Spleen (tissue), 11 donors: ENCODE measurements around the gene AFM. TPM values are rescaled to one million over a fixed set of nuclear protein-coding genes. Genes with fewer than 3 reads are reported as not detected.

Experiments
- DNase-seq: peaks from one replicate; pipeline ENCODE4 v3.0.0-alpha.2; 2020
- H3K27ac ChIP-seq, 8 donors: fragments of 200-600 bp; sonication (generic) in 7 of 8; 1 replicate in 4 of 8; 2 replicates in 4 of 8; pipeline versions ENCODE4 v1.5.0 to v1.8.0; 2016 to 2021; ENCODE audit warnings: inconsistent platforms in 4 of 8, mild to moderate bottlenecking in 4 of 8, moderate library complexity in 1 of 8
- H3K27me3 ChIP-seq, 7 donors: fragments of 200-600 bp; sonication (generic) in 6 of 7; replicated peaks in 1 of 7; 1 replicate in 4 of 7; 2 replicates in 3 of 7; pipeline versions ENCODE4 v1.5.0 to v1.8.0; 2016 to 2021; ENCODE audit warnings: inconsistent platforms in 3 of 7, mild to moderate bottlenecking in 1 of 7
- H3K36me3 ChIP-seq, 6 donors: fragments of 200-600 bp; sonication (generic) in 5 of 6; 1 replicate in 4 of 6; 2 replicates in 2 of 6; pipeline versions ENCODE4 v1.5.0 to v1.8.0; 2016 to 2021; ENCODE audit warnings: inconsistent platforms in 2 of 6
- H3K4me1 ChIP-seq, 6 donors: fragments of 200-600 bp; sonication (generic) in 5 of 6; 1 replicate in 3 of 6; 2 replicates in 3 of 6; pipeline versions ENCODE4 v1.5.0 to v1.8.0; 2016 to 2021; ENCODE audit warnings: inconsistent platforms in 3 of 6
- H3K4me3 ChIP-seq, 8 donors: fragments of 200-600 bp; sonication (generic) in 7 of 8; 1 replicate in 4 of 8; 2 replicates in 4 of 8; pipeline versions ENCODE4 v1.5.0 to v1.8.0; 2016 to 2021; ENCODE audit warnings: inconsistent platforms in 4 of 8, mild to moderate bottlenecking in 4 of 8, moderate library complexity in 2 of 8
- H3K9me3 ChIP-seq, 8 donors: fragments of 200-600 bp; sonication (generic) in 7 of 8; 1 replicate in 4 of 8; 2 replicates in 4 of 8; pipeline versions ENCODE4 v1.5.0 to v1.8.0; 2016 to 2021; ENCODE audit warnings: inconsistent platforms in 4 of 8
- CTCF ChIP-seq, 11 experiments: fragments of 200-600 bp in 7 of 11; fragments of 450-650 bp in 4 of 11; sonication (generic) in 4 of 11; IDR thresholded peaks in 8 of 11; conservative IDR thresholded peaks in 3 of 11; 1 replicate in 7 of 11; 2 replicates in 4 of 11; pipeline versions ENCODE4 v1.4.0 to v1.8.0; 2016 to 2021; ENCODE audit warnings: antibody characterized with exemption in 11 of 11, inconsistent platforms in 4 of 11, mild to moderate bottlenecking in 1 of 11
- POLR2A ChIP-seq, 3 donors: fragments of 450-650 bp; IDR thresholded peaks; one replicate each; pipeline ENCODE4 v1.5.1; 2017; ENCODE audit warnings: antibody characterized with exemption in 3 of 3, mild to moderate bottlenecking in 1 of 3
- POLR2AphosphoS5 ChIP-seq, 3 donors: sonication (generic); formaldehyde crosslinking; IDR thresholded peaks; one replicate each; pipeline ENCODE4 v1.5.1; 2017; ENCODE audit warnings: antibody characterized with exemption in 3 of 3
- WGBS, 5 donors: extraction: QIAGEN DNeasy Blood & Tissue Kit in 3 of 5; methylation state at CpG; one replicate each; pipeline versions ENCODE4 v1.1.5 to v1.1.7; 2013 to 2018; 5-methylcytosine and 5-hydroxymethylcytosine counted together
- intact Hi-C: fragments of 100-400 bp; cut with DNase I; formaldehyde crosslinking; loops from one replicate; pipeline ENCODE4 v1.15.0; 2023; ENCODE audit warnings: low total_unique reads
- polyA plus RNA-seq, 3 donors: library from polyadenylated mRNA; stranded (reverse); fragments of 200-250 nt; gene quantifications; one replicate each; pipeline ENCODE4 v1.2.1, GENCODE V29; 2013
- total RNA-seq, 7 donors: library from RNA; depleted of rRNA in 3 of 7; stranded (reverse); fragments of >200 nt in 3 of 7; fragmentation: NEBNext Ultra II Directional in 4 of 7; extraction: Animal tissue kit (Norgen Biotek cat#: 25700) in 4 of 7; gene quantifications; one replicate each; pipeline versions ENCODE4 v1.1.0 to v1.2.1, GENCODE V29; 2016 to 2021
- donor health status: healthy with polysubstance abuse.
- donor health status: DM: no; HTN: no; CAD: no; lungs with moderate emphysema.
- donor health status: DM: no; HTN: no; CAD: no.
- donor health status: Bipolar disorder and iron deficiency.
- donor health status: healthy.
- donor health status: DM: no; HTN: no; CAD: no.
- donor health status: DM: yes; HTN: yes; CAD: no.

The AFM gene
- total and polyA plus RNA-seq, 10 donors: not detected

- Histone ChIP-seq H3K4me1 (no peaks in the 10 kb centered on the region), H3K27me3 (peaks cover 0 to 7% (median 0%) of the 10 kb centered on the region in 7 donors), H3K27ac (no peak overlapping the region), H3K36me3 (no peaks in the 10 kb centered on the region), H3K9me3 (no peaks in the 10 kb centered on the region), H3K4me3 (no peak overlapping the region)
- DNase-seq: no peak
- intact Hi-C loops: no loop called here
- 88 to 96% (median 90%) methylated on average over 3 of the region's 3 CpGs for WGBS, 5 donors
- TF ChIP-seq POLR2AphosphoS5 (IDR thresholded peaks at IDR 0.05) (no peak), CTCF (IDR thresholded peaks at IDR 0.05 in 8 of 11, conservative IDR thresholded peaks at IDR 0.05 in 3 of 11) (no peak), POLR2A (IDR thresholded peaks at IDR 0.05) (no peak)
Observed at GRCh38 chr4:73440653-73441052, 40.9 kb upstream of the AFM start.

DNA sequence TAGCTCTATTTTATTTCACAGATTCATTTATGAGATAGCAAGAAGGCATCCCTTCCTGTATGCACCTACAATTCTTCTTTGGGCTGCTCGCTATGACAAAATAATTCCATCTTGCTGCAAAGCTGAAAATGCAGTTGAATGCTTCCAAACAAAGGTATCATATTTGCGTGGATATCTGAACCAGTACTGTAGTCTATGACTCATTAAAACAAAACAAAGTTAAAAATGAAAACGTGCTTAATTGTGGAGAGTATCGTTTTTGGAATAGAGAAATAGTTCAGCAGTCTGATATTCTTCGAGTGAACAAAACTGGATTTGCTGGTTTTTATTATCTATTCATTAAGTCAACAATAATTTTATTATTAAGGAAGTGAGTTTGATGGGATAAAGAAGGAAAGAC is 39.3 kb upstream of the AFM start:
- no peaks in the 10 kb centered on the region for H3K36me3 ChIP-seq
- H3K27ac ChIP-seq: no peak overlapping the region
- no peak overlapping the region for H3K4me3 ChIP-seq
- H3K27me3 ChIP-seq: peaks cover 0 to 8% (median 0%) of the 10 kb centered on the region in 7 donors
- no peaks in the 10 kb centered on the region for H3K9me3 ChIP-seq
- no peak for DNase-seq
- TF ChIP-seq CTCF (IDR thresholded peaks at IDR 0.05 in 8 of 11, conservative IDR thresholded peaks at IDR 0.05 in 3 of 11): no peak
- TF ChIP-seq POLR2A (IDR thresholded peaks at IDR 0.05): no peak
- no peak for TF ChIP-seq POLR2AphosphoS5 (IDR thresholded peaks at IDR 0.05)
- intact Hi-C loops: no loop called here
- H3K4me1 ChIP-seq: no peaks in the 10 kb centered on the region
- WGBS, 5 donors: 74 to 86% (median 82%) methylated on average over 5 of the region's 5 CpGs

- no peak for DNase-seq
- Histone ChIP-seq H3K27me3 (peaks cover 0 to 8% (median 0%) of the 10 kb centered on the region in 7 donors), H3K9me3 (no peaks in the 10 kb centered on the region), H3K36me3 (no peaks in the 10 kb centered on the region), H3K4me1 (no peaks in the 10 kb centered on the region), H3K4me3 (no peak overlapping the region), H3K27ac (no peak overlapping the region)
- no peak for TF ChIP-seq POLR2A (IDR thresholded peaks at IDR 0.05)
- no peak for TF ChIP-seq POLR2AphosphoS5 (IDR thresholded peaks at IDR 0.05)
- TF ChIP-seq CTCF (IDR thresholded peaks at IDR 0.05 in 8 of 11, conservative IDR thresholded peaks at IDR 0.05 in 3 of 11): no peak
- 56 to 79% (median 67%) methylated on average over 3 of the region's 3 CpGs for WGBS, 5 donors
- intact Hi-C loops: no loop called here
Observed at GRCh38 chr4:73443224-73443623, 38.3 kb upstream of the AFM start.

- Histone ChIP-seq H3K4me1 (no peaks in the 10 kb centered on the region), H3K4me3 (no peak overlapping the region), H3K27ac (no peak overlapping the region), H3K36me3 (no peaks in the 10 kb centered on the region), H3K27me3 (peaks cover 0 to 8% (median 0%) of the 10 kb centered on the region in 7 donors), H3K9me3 (no peaks in the 10 kb centered on the region)
- intact Hi-C loops: no loop called here
- TF ChIP-seq CTCF (IDR thresholded peaks at IDR 0.05 in 8 of 11, conservative IDR thresholded peaks at IDR 0.05 in 3 of 11) (no peak), POLR2AphosphoS5 (IDR thresholded peaks at IDR 0.05) (no peak), POLR2A (IDR thresholded peaks at IDR 0.05) (no peak)
- 78 to 88% (median 82%) methylated on average over 7 of the region's 7 CpGs for WGBS, 5 donors
- no peak for DNase-seq
Observed at GRCh38 chr4:73445383-73446335, 35.9 kb upstream of the AFM start.
